Calu3 (cell line): Measurements from ENCODE around the gene NAPSA. TPM values are rescaled to one million over a fixed set of nuclear protein-coding genes. Genes with fewer than 3 reads are reported as not detected.

Experiments used
- BruUV-seq: library from RNA; stranded (reverse); fragments of 400-500 nt; replicated peaks from 2 replicates; lab custom pipeline; 2021; lab: Mats Ljungman, UMichigan
- CTCF ChIA-PET: fragments of 300-600 bp; sonication (Branson Sonifier 250); formaldehyde crosslinking; loops from one replicate; lab custom pipeline; 2022; ENCODE audit warnings: antibody characterized with exemption; lab: Charles Lee
- DNase-seq: peaks from one replicate; pipeline ENCODE4 v3.0.0; 2022
- H3K27ac Mint-ChIP-seq: one replicate; pipeline ENCODE4 v1.8.0; 2022; ENCODE audit warnings: mixed read lengths; ENCODE audit not compliant: unreplicated experiment
- H3K27me3 Mint-ChIP-seq: one replicate; pipeline ENCODE4 v1.8.0; 2022; ENCODE audit warnings: mixed read lengths; ENCODE audit not compliant: unreplicated experiment
- H3K36me3 Mint-ChIP-seq: one replicate; pipeline ENCODE4 v1.8.0; 2022; ENCODE audit warnings: mild to moderate bottlenecking, moderate library complexity, mixed read lengths; ENCODE audit not compliant: insufficient read depth, unreplicated experiment
- H3K4me1 Mint-ChIP-seq: one replicate; pipeline ENCODE4 v1.8.0; 2022; ENCODE audit warnings: mild to moderate bottlenecking, low read depth, mixed read lengths; ENCODE audit not compliant: unreplicated experiment
- H3K4me3 Mint-ChIP-seq: one replicate; pipeline ENCODE4 v1.8.0; 2022; ENCODE audit warnings: mild to moderate bottlenecking, low read depth, moderate library complexity, mixed read lengths; ENCODE audit not compliant: unreplicated experiment
- H3K9me3 Mint-ChIP-seq: one replicate; pipeline ENCODE4 v1.8.0; 2022; ENCODE audit warnings: low read depth, mixed read lengths; ENCODE audit not compliant: unreplicated experiment
- intact Hi-C: fragments of 100-400 bp; cut with micrococcal nuclease; formaldehyde crosslinking; loops from one replicate; pipeline ENCODE4 v1.10.0; 2022; ENCODE audit not compliant: unreplicated experiment
- total RNA-seq: library from RNA; stranded (reverse); gene quantifications from 2 replicates; pipeline ENCODE4 v1.2.3, GENCODE V29; 2022
- TF ChIP-seq, protein P1 (sequence below): fragments of 200-600 bp; IDR thresholded peaks from one replicate; pipeline ENCODE4 v1.8.0; 2022; ENCODE audit warnings: antibody characterized with exemption; ENCODE audit not compliant: unreplicated experiment

NAPSA gene
- total RNA-seq, 1 experiment from 2014 or later: 1.9 TPM

DNA sequence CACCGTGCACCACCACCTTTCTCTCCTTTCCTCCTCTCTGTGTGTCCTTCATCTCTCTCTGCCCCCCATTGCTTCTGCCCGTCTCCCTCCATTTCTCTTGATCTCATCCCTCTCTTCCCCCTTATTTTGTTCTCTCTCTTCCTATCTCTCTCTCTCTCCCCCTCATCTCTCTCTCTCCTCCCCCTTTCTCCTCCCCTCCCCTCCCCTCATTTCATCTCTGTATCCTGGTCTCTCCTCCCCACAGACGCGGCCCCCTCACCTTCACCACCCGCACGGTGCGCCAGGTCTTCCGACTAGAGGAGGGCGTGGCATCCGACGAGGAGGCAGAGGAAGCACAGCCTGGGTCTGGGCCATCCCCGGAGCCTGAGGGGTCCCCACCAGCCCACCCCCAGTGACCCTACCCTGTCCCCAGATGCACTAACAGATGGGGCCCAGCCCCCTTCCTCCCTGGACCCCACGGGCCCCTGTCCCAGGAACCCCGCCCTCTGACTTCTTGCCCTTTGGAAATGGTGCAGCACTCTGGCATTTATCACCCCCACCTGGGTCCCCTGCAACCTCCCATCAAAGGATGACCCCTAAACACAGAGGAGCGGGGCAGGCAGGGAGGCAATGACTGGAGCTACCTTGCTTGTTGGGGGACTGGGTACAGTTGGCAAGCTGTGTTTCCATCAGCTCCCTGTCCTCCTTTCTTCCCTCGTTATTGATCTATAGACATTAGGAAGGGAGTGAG is 55.9 kb downstream of the NAPSA start:
- Mint-ChIP-seq H3K27me3 (no peaks in the 10 kb centered on the region), H3K9me3 (no peaks in the 10 kb centered on the region), H3K27ac (no peak overlapping the region), H3K4me1 (peaks cover 9% of the 10 kb centered on the region), H3K4me3 (no peak overlapping the region), H3K36me3 (peaks cover 19% of the 10 kb centered on the region)
- CTCF ChIA-PET: interaction anchor here (0.5 kb wide), 1 partner anchor 168 kb away, joined by 7 read pairs; no protein-coding TSS in a partner anchor
- DNase-seq: no peak
- TF ChIP-seq, protein P1, sequence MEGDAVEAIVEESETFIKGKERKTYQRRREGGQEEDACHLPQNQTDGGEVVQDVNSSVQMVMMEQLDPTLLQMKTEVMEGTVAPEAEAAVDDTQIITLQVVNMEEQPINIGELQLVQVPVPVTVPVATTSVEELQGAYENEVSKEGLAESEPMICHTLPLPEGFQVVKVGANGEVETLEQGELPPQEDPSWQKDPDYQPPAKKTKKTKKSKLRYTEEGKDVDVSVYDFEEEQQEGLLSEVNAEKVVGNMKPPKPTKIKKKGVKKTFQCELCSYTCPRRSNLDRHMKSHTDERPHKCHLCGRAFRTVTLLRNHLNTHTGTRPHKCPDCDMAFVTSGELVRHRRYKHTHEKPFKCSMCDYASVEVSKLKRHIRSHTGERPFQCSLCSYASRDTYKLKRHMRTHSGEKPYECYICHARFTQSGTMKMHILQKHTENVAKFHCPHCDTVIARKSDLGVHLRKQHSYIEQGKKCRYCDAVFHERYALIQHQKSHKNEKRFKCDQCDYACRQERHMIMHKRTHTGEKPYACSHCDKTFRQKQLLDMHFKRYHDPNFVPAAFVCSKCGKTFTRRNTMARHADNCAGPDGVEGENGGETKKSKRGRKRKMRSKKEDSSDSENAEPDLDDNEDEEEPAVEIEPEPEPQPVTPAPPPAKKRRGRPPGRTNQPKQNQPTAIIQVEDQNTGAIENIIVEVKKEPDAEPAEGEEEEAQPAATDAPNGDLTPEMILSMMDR: no peak
- intact Hi-C loops: no loop called here
- BruUV-seq: no TSS peak

DNA sequence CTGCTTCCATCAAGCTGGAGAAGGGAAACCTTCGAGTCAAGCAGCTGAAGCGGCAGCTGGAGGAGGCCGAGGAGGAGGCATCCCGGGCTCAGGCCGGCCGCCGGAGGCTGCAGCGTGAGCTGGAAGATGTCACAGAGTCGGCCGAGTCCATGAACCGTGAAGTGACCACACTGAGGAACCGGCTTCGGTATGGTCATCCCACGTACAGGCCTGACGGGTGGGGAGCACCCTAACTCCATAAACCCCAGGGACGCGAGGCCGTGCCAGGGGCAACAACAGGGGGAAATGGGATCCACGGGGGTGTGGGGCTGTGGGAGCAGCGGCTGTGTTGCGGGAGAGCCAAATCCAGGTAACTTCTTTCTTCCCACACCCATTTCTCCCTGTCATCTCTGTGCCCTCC is 56.4 kb downstream of the NAPSA start:
- no TSS peak for BruUV-seq
- no peak for DNase-seq
- H3K27me3 Mint-ChIP-seq: no peaks in the 10 kb centered on the region
- no peak overlapping the region for H3K27ac Mint-ChIP-seq
- no peak overlapping the region for H3K4me3 Mint-ChIP-seq
- intact Hi-C loops: no loop called here
- TF ChIP-seq, protein P1: no peak
- peaks cover 6% of the 10 kb centered on the region for H3K4me1 Mint-ChIP-seq
- CTCF ChIA-PET: interaction anchor here (0.5 kb wide), 1 partner anchor 168 kb away, joined by 7 read pairs; no protein-coding TSS in a partner anchor
- no peaks in the 10 kb centered on the region for H3K9me3 Mint-ChIP-seq
- H3K36me3 Mint-ChIP-seq: peaks cover 19% of the 10 kb centered on the region

Other genes with a start within 250 kb of the NAPSA start
- not detected in 2 replicates for gene IZUMO2, start 202.4 kb downstream of the NAPSA start, total RNA-seq
- gene MYH14, start 162.0 kb downstream of the NAPSA start, total RNA-seq: 255 and 312 TPM in 2 replicates
- gene KCNC3, start 36.3 kb downstream of the NAPSA start, total RNA-seq: 5.3 and 6.8 TPM in 2 replicates
- gene NR1H2, start 10.8 kb upstream of the NAPSA start, total RNA-seq: 72.7 and 77.5 TPM in 2 replicates
- gene POLD1, start 18.7 kb upstream of the NAPSA start, total RNA-seq: 67.1 and 81.9 TPM in 2 replicates
- 1.2 and 1.3 TPM in 2 replicates for gene SPIB, start 53.3 kb upstream of the NAPSA start, total RNA-seq
- not detected in 2 replicates for gene MYBPC2, start 67.3 kb upstream of the NAPSA start, total RNA-seq
- gene EMC10, start 110.9 kb upstream of the NAPSA start, total RNA-seq: 200 and 214 TPM in 2 replicates
- gene GARIN5A, start 111.2 kb upstream of the NAPSA start, total RNA-seq: 6.0 and 7.8 TPM in 2 replicates
- 33.5 and 38.6 TPM in 2 replicates for gene JOSD2, start 145.6 kb upstream of the NAPSA start, total RNA-seq
- not detected in 2 replicates for gene ASPDH, start 148.3 kb upstream of the NAPSA start, total RNA-seq
- gene LRRC4B, start 202.8 kb upstream of the NAPSA start, total RNA-seq: not detected in 2 replicates